Mucosa of stomach (tissue), 1 donor: Measurements from ENCODE around the gene SLC35G2.
"Not testable (repeated sequence)": the region's sequence is repeated elsewhere in the genome, so short reads cannot be mapped to it uniquely, and the experiment has no call there.

Source experiments
- H3K27me3 ChIP-seq: one replicate; pipeline ENCODE4 v1.7.0; 2013; ENCODE audit warnings: mild to moderate bottlenecking, low read length; ENCODE audit not compliant: control insufficient read depth, insufficient read depth
- H3K36me3 ChIP-seq: one replicate; pipeline ENCODE4 v1.7.0; 2013; ENCODE audit warnings: low read length; ENCODE audit not compliant: control insufficient read depth, insufficient read depth
- H3K4me1 ChIP-seq: one replicate; pipeline ENCODE4 v1.7.0; 2013; ENCODE audit warnings: mild to moderate bottlenecking, low read length; ENCODE audit not compliant: control insufficient read depth, insufficient read depth
- H3K4me3 ChIP-seq: one replicate; pipeline ENCODE4 v1.7.0; 2013; ENCODE audit warnings: low read length
- H3K9ac ChIP-seq: one replicate; pipeline ENCODE4 v1.7.0; 2013; ENCODE audit warnings: mild to moderate bottlenecking, low read length, moderate library complexity
- H3K9me3 ChIP-seq: one replicate; pipeline ENCODE4 v1.7.0; 2013; ENCODE audit warnings: mild to moderate bottlenecking, low read length, moderate library complexity; ENCODE audit not compliant: control insufficient read depth
- donor health status: Pancreatic carcinoma.

SLC35G2 gene

GRCh38 chr3:136898549-136898948, 79.6 kb downstream of the SLC35G2 start:
- Histone ChIP-seq H3K9me3 (peaks cover 3% of the 10 kb centered on the region), H3K27me3 (no peaks in the 10 kb centered on the region), H3K4me1 (peaks cover 7% of the 10 kb centered on the region), H3K4me3 (no peak overlapping the region), H3K36me3 (no peaks in the 10 kb centered on the region), H3K9ac (no peak overlapping the region)

GRCh38 chr3:136898954-136899353, 80.0 kb downstream of the SLC35G2 start:
- peaks cover 7% of the 10 kb centered on the region for H3K9me3 ChIP-seq
- peaks cover 3% of the 10 kb centered on the region for H3K4me1 ChIP-seq
- no peaks in the 10 kb centered on the region for H3K36me3 ChIP-seq
- H3K27me3 ChIP-seq: no peaks in the 10 kb centered on the region
- no peak overlapping the region for H3K9ac ChIP-seq
- H3K4me3 ChIP-seq: no peak overlapping the region

GRCh38 chr3:136899622-136900158, 80.8 kb downstream of the SLC35G2 start:
- no peaks in the 10 kb centered on the region for H3K36me3 ChIP-seq
- H3K4me1 ChIP-seq: no peaks in the 10 kb centered on the region
- no peaks in the 10 kb centered on the region for H3K27me3 ChIP-seq
- peaks cover 10% of the 10 kb centered on the region for H3K9me3 ChIP-seq
- no peak overlapping the region for H3K4me3 ChIP-seq
- no peak overlapping the region for H3K9ac ChIP-seq

- H3K27me3 ChIP-seq, H3K4me1 ChIP-seq, H3K9me3 ChIP-seq, H3K36me3 ChIP-seq, H3K4me3 ChIP-seq, H3K9ac ChIP-seq: not testable (repeated sequence)
Observed at GRCh38 chr3:136900694-136901093, 81.8 kb downstream of the SLC35G2 start.

GRCh38 chr3:136901391-136901790, 82.5 kb downstream of the SLC35G2 start:
- Histone ChIP-seq H3K4me1 (no peaks in the 10 kb centered on the region), H3K36me3 (no peaks in the 10 kb centered on the region), H3K9me3 (peaks cover 10% of the 10 kb centered on the region), H3K9ac (no peak overlapping the region), H3K27me3 (no peaks in the 10 kb centered on the region), H3K4me3 (no peak overlapping the region)

- H3K9ac ChIP-seq, H3K4me1 ChIP-seq, H3K36me3 ChIP-seq: not testable (repeated sequence)
Observed at GRCh38 chr3:136902530-136902929, 83.6 kb downstream of the SLC35G2 start.

GRCh38 chr3:136903899-136904298, 85.0 kb downstream of the SLC35G2 start:
- H3K4me1 ChIP-seq: peaks cover 5% of the 10 kb centered on the region
- H3K9ac ChIP-seq: no peak overlapping the region
- H3K9me3 ChIP-seq: peaks cover 10% of the 10 kb centered on the region
- no peak overlapping the region for H3K4me3 ChIP-seq
- H3K36me3 ChIP-seq: no peaks in the 10 kb centered on the region
- no peaks in the 10 kb centered on the region for H3K27me3 ChIP-seq

More at GRCh38 chr3:136902530-136902929, 83.6 kb downstream of the SLC35G2 start:
- H3K4me3 ChIP-seq, H3K9me3 ChIP-seq, H3K27me3 ChIP-seq: not testable (repeated sequence)

- H3K27me3 ChIP-seq: no peaks in the 10 kb centered on the region
- no peak overlapping the region for H3K9ac ChIP-seq
- no peak overlapping the region for H3K4me3 ChIP-seq
- peaks cover 10% of the 10 kb centered on the region for H3K9me3 ChIP-seq
- no peaks in the 10 kb centered on the region for H3K36me3 ChIP-seq
- peaks cover 14% of the 10 kb centered on the region for H3K4me1 ChIP-seq
Observed at GRCh38 chr3:136904746-136905145, 85.8 kb downstream of the SLC35G2 start.
